PC-3 (cell line): ENCODE data around the gene RAB6B. TPM values are rescaled to one million over a fixed set of nuclear protein-coding genes. Genes with fewer than 3 reads are reported as not detected.

Experiments used
- ATAC-seq: fragments of 200-7000 bp; cut with Tn5 transposase; 2 replicates; pipeline ENCODE4 v1.9.1; 2020; ENCODE audit warnings: mild to moderate bottlenecking, moderate library complexity
- BruUV-seq: library from RNA; stranded (reverse); fragments of 400-500 nt; replicated peaks from 2 replicates; lab custom pipeline; 2021; lab: Mats Ljungman, UMichigan
- CTCF ChIA-PET: fragments of 300-600 bp; sonication (Branson Sonifier 250); formaldehyde crosslinking; loops from one replicate; lab custom pipeline; 2022; ENCODE audit warnings: antibody characterized with exemption; lab: Charles Lee
- POLR2A ChIA-PET: fragments of 300-600 bp; sonication (Branson Sonifier 250); formaldehyde crosslinking; loops from one replicate; lab custom pipeline; 2022; ENCODE audit warnings: antibody characterized with exemption; ENCODE audit not compliant: unreplicated experiment; lab: Charles Lee
- DNase-seq: peaks from one replicate; pipeline ENCODE4 v3.0.0-alpha.2; 2015
- H2AFZ ChIP-seq: fragments of 300-600 bp; sonication (generic); 2 replicates; pipeline ENCODE4 v1.6.0; 2016; ENCODE audit warnings: antibody characterized with exemption, low read length
- H3F3A ChIP-seq: fragments of 300-600 bp; sonication (generic); one replicate; pipeline ENCODE4 v1.6.0; 2017; ENCODE audit warnings: antibody characterized with exemption, low read length, control low read depth, mild to moderate bottlenecking; ENCODE audit not compliant: unreplicated experiment
- H3K27ac ChIP-seq: fragments of 300-600 bp; sonication (generic); 2 replicates; pipeline ENCODE4 v1.5.1; 2016; ENCODE audit warnings: mild to moderate bottlenecking, low read length
- H3K27me3 ChIP-seq: fragments of 300-600 bp; sonication (generic); 2 replicates; pipeline ENCODE4 v1.6.1; 2016; ENCODE audit warnings: low read length, mixed read lengths
- H3K36me3 ChIP-seq: fragments of 300-600 bp; sonication (generic); 2 replicates; pipeline ENCODE4 v1.6.1; 2016; ENCODE audit warnings: low read depth, mixed run types, low read length, mixed read lengths
- H3K4me1 ChIP-seq: fragments of 300-600 bp; sonication (generic); 2 replicates; pipeline ENCODE4 v1.5.1; 2016; ENCODE audit warnings: low read length; ENCODE audit not compliant: insufficient read depth
- H3K4me2 ChIP-seq: fragments of 300-600 bp; sonication (generic); 2 replicates; pipeline ENCODE4 v1.6.0; 2016; ENCODE audit warnings: low read length
- H3K4me3 ChIP-seq: fragments of 300-600 bp; sonication (generic); 2 replicates; pipeline ENCODE4 v1.5.1; 2016; ENCODE audit warnings: mild to moderate bottlenecking, low read length, mixed read lengths
- H3K79me2 ChIP-seq: fragments of 300-600 bp; sonication (generic); 2 replicates; pipeline ENCODE4 v1.6.1; 2017; ENCODE audit warnings: low read length, mixed read lengths
- H3K9ac ChIP-seq: fragments of 300-600 bp; sonication (generic); 2 replicates; pipeline ENCODE4 v1.6.0; 2016; ENCODE audit warnings: mild to moderate bottlenecking, low read length
- H3K9me2 ChIP-seq: fragments of 300-600 bp; sonication (generic); replicated peaks from 2 replicates; pipeline ENCODE4 v1.6.1; 2016; ENCODE audit warnings: mixed run types, low read length, mixed read lengths
- H3K9me3 ChIP-seq: fragments of 300-600 bp; sonication (generic); 2 replicates; pipeline ENCODE4 v1.6.1; 2016; ENCODE audit warnings: low read length, mixed read lengths
- H4K20me1 ChIP-seq: fragments of 300-600 bp; sonication (generic); 2 replicates; pipeline ENCODE4 v1.6.1; 2016; ENCODE audit warnings: low read length, mixed read lengths
- CTCF ChIP-seq: fragments of 300-600 bp; sonication (generic); conservative IDR thresholded peaks from 2 replicates; pipeline ENCODE4 v1.5.1; 2017; ENCODE audit warnings: antibody characterized with exemption, low read depth, mild to moderate bottlenecking, low read length
- EZH2 ChIP-seq: fragments of 300-600 bp; sonication (generic); IDR thresholded peaks from one replicate; pipeline ENCODE4 v1.6.1; 2017; ENCODE audit warnings: antibody characterized with exemption, mild to moderate bottlenecking, low read length; ENCODE audit not compliant: unreplicated experiment
- EZH2phosphoT487 ChIP-seq: fragments of 300-600 bp; sonication (generic); IDR thresholded peaks from 2 replicates; pipeline ENCODE4 v1.6.1; 2018; ENCODE audit warnings: mild to moderate bottlenecking, antibody characterized with exemption, low read length, borderline replicate concordance
- intact Hi-C: fragments of 100-400 bp; cut with micrococcal nuclease; formaldehyde crosslinking; loops from 2 replicates; pipeline ENCODE4 v1.9.0; 2023
- total RNA-seq: library from RNA; depleted of rRNA; stranded (reverse); fragments of >200 nt; gene quantifications from 2 replicates; pipeline ENCODE4 v1.2.3, GENCODE V29; 2014

The RAB6B gene
- total RNA-seq, 1 experiment from 2014 or later = 0.22 TPM

GRCh38 chr3:133884887-133885711, 10.6 kb downstream of the RAB6B start:
- H3K4me2 ChIP-seq = no peak overlapping the region
- no peak overlapping the region for H3K27ac ChIP-seq
- H3K4me3 ChIP-seq = no peak overlapping the region
- no peaks in the 10 kb centered on the region for H3K4me1 ChIP-seq
- POLR2A ChIA-PET = interaction anchor here (0.5 kb wide), 1 partner anchor 1933 kb away, joined by 4 read pairs; no protein-coding TSS in a partner anchor
- H3F3A ChIP-seq = no peaks in the 10 kb centered on the region
- BruUV-seq = no TSS peak
- no peak for ATAC-seq
- CTCF ChIA-PET = no interaction called here
- no peaks in the 10 kb centered on the region for H3K36me3 ChIP-seq
- intact Hi-C loops = no loop called here
- H3K9me2 ChIP-seq = no peaks in the 10 kb centered on the region
- H2AFZ ChIP-seq = no peak overlapping the region
- no peak overlapping the region for H3K9ac ChIP-seq
- no peak for DNase-seq
- no peak for TF ChIP-seq CTCF
- no peak for TF ChIP-seq EZH2phosphoT487
- no peak for TF ChIP-seq EZH2
- H3K79me2 ChIP-seq = no peaks in the 10 kb centered on the region
- H4K20me1 ChIP-seq = no peaks in the 10 kb centered on the region
- no peaks in the 10 kb centered on the region for H3K27me3 ChIP-seq
- H3K9me3 ChIP-seq = no peaks in the 10 kb centered on the region

GRCh38 chr3:133884054-133884886, 11.4 kb downstream of the RAB6B start:
- Histone ChIP-seq H3F3A (no peaks in the 10 kb centered on the region), H4K20me1 (no peaks in the 10 kb centered on the region), H3K4me3 (no peak overlapping the region), H3K9me2 (no peaks in the 10 kb centered on the region), H3K27ac (no peak overlapping the region), H3K9me3 (no peaks in the 10 kb centered on the region), H3K36me3 (no peaks in the 10 kb centered on the region), H3K27me3 (no peaks in the 10 kb centered on the region), H3K4me2 (no peak overlapping the region), H3K4me1 (no peaks in the 10 kb centered on the region), H3K79me2 (no peaks in the 10 kb centered on the region), H2AFZ (no peak overlapping the region), H3K9ac (no peak overlapping the region)
- DNase-seq (no peak), ATAC-seq (no peak)
- BruUV-seq = no TSS peak
- POLR2A ChIA-PET = interaction anchor here (0.5 kb wide), 1 partner anchor 1934 kb away, joined by 4 read pairs; no protein-coding TSS in a partner anchor
- intact Hi-C loops = no loop called here
- no peak for TF ChIP-seq EZH2phosphoT487
- TF ChIP-seq EZH2 = no peak
- no peak for TF ChIP-seq CTCF
- CTCF ChIA-PET = interaction anchor here (0.6 kb wide), 1 partner anchor 221 kb away, joined by 6 read pairs; no protein-coding TSS in a partner anchor
